GM21367 (cell line): ENCODE data around the gene RAB11FIP4.
"Not testable (repeated sequence)": the region's sequence is repeated elsewhere in the genome, so short reads cannot be mapped to it uniquely, and the experiment has no call there.

Experiments used
- ATAC-seq: cut with Tn5 transposase; IDR thresholded peaks from one replicate; pipeline ENCODE4 v1.9.1; 2021; ENCODE audit not compliant: unreplicated experiment

The RAB11FIP4 gene

GRCh38 chr17:31391496-31391949 lies at the start of gene RAB11FIP4:
Gene RAB11FIP4, plus strand, starts transcription at chr17:31391675. Its CDS starts 178 bp downstream, at chr17:31391853.
- no peak for ATAC-seq

- not testable (repeated sequence) for ATAC-seq
Observed at GRCh38 chr17:31345191-31345747, 46.2 kb upstream of the RAB11FIP4 start.

- ATAC-seq: no peak
Observed at GRCh38 chr17:31349454-31349853, 42.0 kb upstream of the RAB11FIP4 start.

DNA sequence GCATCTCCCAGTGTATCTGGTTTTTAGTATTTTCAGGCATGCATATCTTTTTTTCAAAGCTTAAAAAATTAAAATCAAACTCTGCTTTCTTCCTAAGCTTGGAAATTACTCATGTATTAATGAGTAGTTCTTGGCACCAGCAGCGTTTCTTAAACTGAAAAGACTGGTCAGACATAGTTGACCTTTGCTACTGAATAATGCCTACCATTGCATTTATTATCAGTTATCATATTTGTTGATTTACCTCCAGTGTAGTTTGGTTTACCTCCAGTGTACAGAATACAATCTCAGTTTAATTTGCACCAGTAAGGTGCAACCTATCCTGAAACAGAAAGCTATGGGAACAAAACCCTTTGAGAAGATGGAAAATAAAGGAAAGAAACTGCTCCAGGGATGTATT lies 35.5 kb upstream of the RAB11FIP4 start:
- ATAC-seq: no peak

- no peak for ATAC-seq
Observed at GRCh38 chr17:31357091-31357490, 34.4 kb upstream of the RAB11FIP4 start.

GRCh38 chr17:31357839-31358394 lies 33.6 kb upstream of the RAB11FIP4 start:
- no peak for ATAC-seq

DNA sequence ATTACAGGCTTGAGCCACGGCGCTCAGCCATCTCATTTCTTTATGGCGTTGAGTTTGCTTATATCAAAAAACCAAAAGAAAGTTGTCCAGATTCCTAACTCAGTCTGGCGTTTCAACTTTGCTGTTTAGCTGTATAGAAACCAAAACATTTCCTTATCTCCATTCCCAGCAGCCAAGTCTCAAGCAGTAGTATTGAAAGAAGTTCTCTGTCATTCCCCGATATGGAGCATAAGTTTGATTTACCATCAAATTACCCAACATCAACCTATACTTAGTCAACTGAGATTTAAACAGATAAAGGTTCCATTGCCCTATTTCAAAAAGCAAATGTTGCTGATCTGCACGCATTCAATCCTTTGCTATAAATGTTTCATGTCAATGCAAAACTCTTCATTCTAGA lies 27.5 kb upstream of the RAB11FIP4 start:
- ATAC-seq: no peak

GRCh38 chr17:31366088-31366487 lies 25.4 kb upstream of the RAB11FIP4 start:
- ATAC-seq: no peak

- ATAC-seq: no peak
Observed at GRCh38 chr17:31369266-31369665, 22.2 kb upstream of the RAB11FIP4 start.

DNA sequence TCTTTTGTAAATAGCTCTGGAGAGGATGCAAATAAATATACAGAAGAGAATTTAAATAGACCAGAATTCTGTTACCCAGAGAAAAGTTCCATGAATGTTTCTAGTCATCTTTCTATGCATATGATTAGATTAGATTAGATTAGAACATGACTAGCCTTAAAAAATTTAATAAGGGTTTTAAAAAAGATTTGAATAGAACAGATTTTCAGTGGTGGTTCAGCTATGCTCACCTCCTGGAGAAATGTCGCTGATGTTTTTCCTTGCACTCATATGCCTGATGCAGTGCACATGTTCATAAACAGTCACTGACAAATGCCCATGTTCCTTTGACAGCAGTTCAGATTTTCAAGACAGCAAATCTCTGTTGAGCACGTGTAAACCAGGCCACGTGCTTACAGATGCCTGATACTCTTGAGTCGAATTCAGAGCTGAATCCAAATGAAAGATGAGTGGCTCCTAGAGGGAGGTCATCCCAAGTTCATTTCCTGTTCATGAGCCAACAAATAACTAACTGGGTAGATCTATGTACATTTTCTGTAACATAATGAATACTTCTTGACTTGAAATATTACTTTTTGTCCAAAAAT lies 19.9 kb upstream of the RAB11FIP4 start:
- ATAC-seq: no peak

DNA sequence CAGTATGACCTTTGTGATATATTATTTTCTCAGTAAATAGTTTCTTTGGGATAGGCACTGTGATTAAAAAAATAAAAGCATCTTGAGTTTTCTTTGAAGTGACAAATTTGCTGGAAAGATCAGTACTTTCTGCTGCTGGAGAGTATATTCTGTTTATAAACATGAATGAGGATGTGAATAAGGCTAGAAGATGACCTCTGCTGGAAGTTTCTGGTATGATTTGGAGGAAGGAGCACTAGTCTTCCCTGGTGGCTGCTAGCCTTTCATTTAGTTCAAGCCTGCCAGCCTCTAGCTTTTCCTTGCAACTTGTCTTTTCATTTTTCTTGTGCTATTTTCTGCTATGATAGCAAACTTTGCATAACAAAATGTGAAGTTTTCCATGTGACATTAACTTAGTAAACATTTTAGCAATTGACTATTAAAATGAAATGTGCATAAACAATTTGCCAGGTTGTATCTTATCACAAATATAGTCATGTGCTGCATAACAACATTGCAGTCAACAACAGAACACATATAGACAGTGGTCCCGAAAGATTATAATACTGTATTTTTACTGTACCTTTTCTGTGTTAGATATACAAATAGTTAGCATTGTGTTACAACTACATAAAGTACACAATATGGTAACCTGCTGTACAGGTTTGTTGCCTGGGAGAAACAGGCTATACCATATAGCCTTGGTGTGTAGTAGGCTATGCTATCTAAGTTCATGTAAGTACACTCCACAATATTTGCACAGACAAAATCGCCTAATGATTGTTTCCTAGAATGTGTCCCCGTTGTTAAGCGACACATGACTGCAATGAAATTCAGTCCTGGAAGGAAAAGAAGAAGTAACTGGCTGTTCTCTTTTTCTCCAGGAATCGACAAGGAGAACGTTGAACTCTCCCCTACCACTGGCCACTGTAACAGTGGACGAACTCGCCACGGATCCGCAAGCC lies 18.1 kb upstream of the RAB11FIP4 start:
- ATAC-seq: no peak

DNA sequence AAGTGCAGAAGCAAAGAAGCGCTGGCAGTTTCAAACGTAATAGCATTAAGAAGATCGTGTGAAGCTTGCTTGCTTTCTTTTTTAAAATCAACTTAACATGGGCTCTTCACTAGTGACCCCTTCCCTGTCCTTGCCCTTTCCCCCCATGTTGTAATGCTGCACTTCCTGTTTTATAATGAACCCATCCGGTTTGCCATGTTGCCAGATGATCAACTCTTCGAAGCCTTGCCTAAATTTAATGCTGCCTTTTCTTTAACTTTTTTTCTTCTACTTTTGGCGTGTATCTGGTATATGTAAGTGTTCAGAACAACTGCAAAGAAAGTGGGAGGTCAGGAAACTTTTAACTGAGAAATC lies 17.4 kb upstream of the RAB11FIP4 start:
- no peak for ATAC-seq

DNA sequence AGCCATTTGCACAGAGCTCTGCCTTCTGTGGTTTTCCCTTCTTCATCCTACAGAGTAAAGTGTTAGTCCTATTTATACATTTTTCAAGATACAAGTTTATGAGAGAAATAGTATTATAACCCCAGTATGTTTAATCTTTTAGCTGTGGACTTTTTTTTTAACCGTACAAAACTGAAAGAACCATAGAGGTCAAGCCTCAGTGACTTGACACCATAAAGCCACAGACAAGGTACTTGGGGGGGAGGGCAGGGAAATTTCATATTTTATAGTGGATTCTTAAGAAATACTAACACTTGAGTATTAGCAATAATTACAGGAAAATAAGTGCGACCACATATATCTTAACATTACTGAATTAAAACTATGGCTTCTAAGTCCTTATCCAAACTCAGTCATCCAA lies 17.0 kb upstream of the RAB11FIP4 start:
- no peak for ATAC-seq

GRCh38 chr17:31378638-31379037 lies 12.8 kb upstream of the RAB11FIP4 start:
- ATAC-seq: no peak

GRCh38 chr17:31379597-31380205 lies 11.8 kb upstream of the RAB11FIP4 start:
- no peak for ATAC-seq

DNA sequence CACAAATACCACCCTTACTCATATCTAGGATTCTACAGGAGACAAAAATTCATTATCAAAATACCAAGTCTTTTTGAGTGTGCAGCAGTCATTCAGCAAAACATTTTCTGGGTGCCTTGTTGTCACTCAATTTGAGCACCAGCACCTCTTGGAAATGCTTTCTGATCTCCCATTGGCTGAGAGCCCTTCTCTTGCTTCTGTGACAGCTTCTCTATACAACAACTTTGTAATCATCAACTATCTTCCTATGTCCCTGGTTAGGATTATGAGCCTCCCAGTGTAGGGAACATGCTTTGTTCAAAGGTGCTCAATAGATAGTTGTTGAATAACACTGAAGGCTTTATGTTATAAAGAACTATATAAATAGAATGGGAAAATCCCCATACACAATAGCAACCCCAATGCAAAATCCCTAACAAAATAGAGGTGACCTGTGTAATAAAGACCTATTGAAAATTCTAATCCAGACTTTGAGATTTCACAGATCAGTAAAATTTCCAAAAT lies 10.3 kb upstream of the RAB11FIP4 start:
- no peak for ATAC-seq

DNA sequence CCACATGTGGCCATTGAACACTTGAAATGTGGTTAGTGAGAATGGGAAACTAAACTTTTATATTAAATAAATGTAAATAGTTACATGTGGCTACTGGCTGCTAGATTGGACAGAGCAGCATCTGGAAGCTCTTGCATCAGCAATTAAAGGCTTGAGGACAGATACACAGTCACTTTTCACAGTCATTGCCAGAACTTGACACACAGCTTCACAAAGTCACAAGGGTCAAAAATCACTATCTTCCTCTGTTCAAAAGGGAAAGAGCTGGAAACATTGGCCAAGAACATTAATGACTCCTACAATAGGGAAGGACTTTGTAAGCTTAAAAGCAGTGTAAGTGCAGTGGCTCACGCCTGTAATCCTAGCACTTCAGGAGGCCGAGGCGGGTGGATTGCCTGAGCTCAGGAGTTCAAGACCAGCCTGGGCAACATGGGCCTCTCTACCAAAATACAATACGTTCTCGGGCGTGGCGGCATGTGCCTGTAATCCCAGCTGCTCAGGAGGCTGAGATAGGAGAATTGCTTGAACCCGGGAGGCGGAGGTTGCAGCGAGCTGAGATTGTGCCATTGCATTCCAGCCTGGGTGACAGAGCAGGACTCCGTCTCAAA lies 8.7 kb upstream of the RAB11FIP4 start:
- ATAC-seq: not testable (repeated sequence)

DNA sequence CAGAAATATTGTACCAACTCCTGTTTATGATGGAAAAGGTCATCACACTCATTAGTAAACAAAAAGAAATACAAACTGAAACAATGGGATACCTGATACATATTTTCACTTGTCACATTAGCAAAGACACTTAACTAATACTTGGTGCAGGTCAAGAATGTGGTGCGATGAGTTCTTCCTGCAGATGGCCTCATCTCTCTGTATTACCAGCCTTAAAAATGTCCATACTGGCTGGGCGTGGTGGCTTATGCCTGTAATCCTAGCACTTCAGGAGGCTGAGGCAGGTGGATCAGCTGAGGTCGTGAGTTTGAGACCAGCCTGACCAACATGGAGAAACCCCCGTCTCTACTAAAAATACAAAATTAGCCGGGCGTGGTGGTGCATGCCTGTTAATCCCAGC lies 8.0 kb upstream of the RAB11FIP4 start:
- not testable (repeated sequence) for ATAC-seq

DNA sequence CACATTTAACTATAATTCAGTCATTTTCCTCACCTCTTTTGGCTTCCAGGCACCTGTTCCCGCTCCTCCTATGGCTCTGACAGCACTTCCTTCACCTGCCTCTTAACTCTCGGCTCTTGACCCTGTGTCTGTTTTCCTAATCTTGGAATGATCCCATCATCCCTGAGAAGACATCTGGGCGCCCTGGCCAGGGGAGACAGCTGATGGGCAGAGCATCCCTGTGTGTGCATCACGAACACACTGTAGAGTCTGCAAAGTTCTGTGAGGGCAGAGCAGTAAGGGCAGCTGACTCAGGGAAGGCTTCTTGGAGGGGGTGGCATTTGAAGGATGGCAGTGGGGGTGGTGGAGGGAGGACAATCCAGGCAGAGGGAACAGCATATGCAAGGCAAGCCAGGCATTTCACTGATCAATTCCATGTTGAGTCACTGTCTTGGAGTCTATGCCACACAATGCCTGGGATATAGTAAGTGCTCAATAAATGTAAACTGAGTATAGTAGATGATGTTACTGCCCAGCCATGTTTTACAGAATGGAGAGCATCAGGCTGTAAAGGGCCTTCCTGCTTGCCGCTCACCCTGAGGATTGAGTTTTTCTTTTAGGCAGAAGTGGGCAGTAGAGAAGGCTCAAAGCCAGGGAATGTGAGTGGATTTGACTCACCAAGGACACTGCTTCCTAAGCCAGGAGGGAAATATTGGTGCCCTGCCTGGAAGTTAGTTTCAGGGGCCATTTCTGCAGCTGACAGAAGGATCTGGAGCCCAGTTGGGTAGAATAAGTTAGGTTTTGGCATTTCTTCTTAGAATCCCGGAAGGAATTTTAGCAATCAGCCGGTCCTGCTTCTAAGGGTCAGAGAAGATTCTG lies 5.8 kb upstream of the RAB11FIP4 start:
- no peak for ATAC-seq
